K562 (cell line): Measurements from ENCODE around the gene TUBGCP6. TPM values are rescaled to one million over a fixed set of nuclear protein-coding genes. Genes with fewer than 3 reads are reported as not detected.
A peak's percentile ranks its signal among the peaks of the same experiment; 100 is the strongest.

Experiments used
- ATAC-seq: fragments of 200-7000 bp; cut with Tn5 transposase; 3 replicates; pipeline ENCODE4 v1.9.1; 2020; ENCODE audit warnings: moderate library complexity
- BruUV-seq: library from RNA; stranded (reverse); fragments of 400-500 nt; replicated peaks from 2 replicates; lab custom pipeline; 2021; lab: Mats Ljungman, UMichigan
- CTCF ChIA-PET: fragments of 300-600 bp; formaldehyde crosslinking; extraction: SDS; loops from one replicate; lab custom pipeline; 2021; ENCODE audit warnings: low intra/inter-chr PET ratio; lab: Yijun Ruan, JAX
- POLR2A ChIA-PET: fragments of 300-600, 350-650 bp; sonication (Branson Sonifier 250); formaldehyde crosslinking; extraction: SDS; loops from one replicate; lab custom pipeline; 2021; ENCODE audit warnings: antibody characterized with exemption, inconsistent platforms; lab: Yijun Ruan, JAX
- DNase-seq, 4 experiments: peaks; one replicate each; pipeline versions ENCODE4 v3.0.0 to v3.0.0-alpha.2; 2011 to 2018; ENCODE audit warnings: low spot score in 3 of 4, mixed read lengths in 3 of 4; ENCODE audit errors: extremely low read depth in 1 of 4
- FAIRE-seq: peaks from 2 replicates; lab custom pipeline; 2011; peaks lifted over from hg19 to GRCh38; lab: Jason Lieb, UNC
- H2AFZ ChIP-seq: 2 replicates; pipeline ENCODE4 v1.6.0; 2011; ENCODE audit warnings: low read depth, low read length, control low read depth, inconsistent platforms
- H3K27ac ChIP-seq: fragments of 200-600 bp; 3 replicates; pipeline ENCODE4 v1.8.0; 2011; ENCODE audit warnings: low read depth, mild to moderate bottlenecking, control low read depth, inconsistent platforms, low read length, moderate library complexity, mixed read lengths; ENCODE audit errors: extremely low read depth
- H3K27me3 ChIP-seq, 2 experiments: fragments of 300-600 bp in 1 of 2; 2 replicates in 1 of 2; 3 replicates in 1 of 2; pipeline versions ENCODE4 v1.6.0 to v1.8.0; 2011; ENCODE audit warnings: inconsistent platforms in 2 of 2, low read length in 2 of 2, mild to moderate bottlenecking in 1 of 2, mixed read lengths in 1 of 2, moderate library complexity in 1 of 2; ENCODE audit not compliant: control insufficient read depth in 2 of 2, insufficient read depth in 2 of 2
- H3K36me3 ChIP-seq: fragments of 300-600 bp; 3 replicates; pipeline ENCODE4 v1.8.0; 2011; ENCODE audit warnings: mild to moderate bottlenecking, low read length, inconsistent platforms; ENCODE audit not compliant: control insufficient read depth, insufficient read depth
- H3K4me1 ChIP-seq, 2 experiments: fragments of 200-600 bp in 1 of 2; replicated peaks in 1 of 2; 2 replicates in 1 of 2; 3 replicates in 1 of 2; pipeline versions ENCODE4 v1.5.1 to v1.8.0; 2011; ENCODE audit warnings: inconsistent platforms in 2 of 2, low read length in 2 of 2, mild to moderate bottlenecking in 1 of 2, mixed read lengths in 1 of 2, moderate library complexity in 1 of 2; ENCODE audit not compliant: control insufficient read depth in 2 of 2, insufficient read depth in 2 of 2
- H3K4me2 ChIP-seq: 2 replicates; pipeline ENCODE4 v1.6.1; 2011; ENCODE audit warnings: low read length, control low read depth, inconsistent platforms, mixed read lengths; ENCODE audit not compliant: insufficient read depth
- H3K4me3 ChIP-seq: fragments of 200-600 bp; sonication (generic), shearing (Covaris generic); 2 replicates; pipeline ENCODE4 v1.5.1; 2016; ENCODE audit warnings: control low read depth, inconsistent platforms
- H3K79me2 ChIP-seq: fragments of 200-600 bp; 3 replicates; pipeline ENCODE4 v1.8.0; 2011; ENCODE audit warnings: low read length, inconsistent platforms; ENCODE audit not compliant: control insufficient read depth, insufficient read depth
- H3K9ac ChIP-seq, 2 experiments: 2 replicates each; pipeline versions ENCODE4 v1.6.0 to v1.6.1; 2011; ENCODE audit warnings: low read depth in 2 of 2, low read length in 2 of 2, control low read depth in 1 of 2, inconsistent platforms in 1 of 2, mild to moderate bottlenecking in 1 of 2, mixed read lengths in 1 of 2; ENCODE audit not compliant: insufficient read depth in 1 of 2
- H3K9me1 ChIP-seq: one replicate; pipeline ENCODE4 v1.6.0; 2011; ENCODE audit warnings: inconsistent platforms, mild to moderate bottlenecking, low read length, moderate library complexity; ENCODE audit not compliant: control insufficient read depth, insufficient read depth
- H3K9me3 ChIP-seq: replicated peaks from 2 replicates; pipeline ENCODE4 v1.5.1; 2011; ENCODE audit warnings: low read depth, low read length, inconsistent platforms; ENCODE audit not compliant: control insufficient read depth, insufficient read depth
- H4K20me1 ChIP-seq: replicated peaks from 2 replicates; pipeline ENCODE4 v1.6.1; 2011; ENCODE audit warnings: low read length, inconsistent platforms, mixed read lengths; ENCODE audit not compliant: control insufficient read depth, insufficient read depth
- CCNT2 ChIP-seq: IDR thresholded peaks from 2 replicates; pipeline ENCODE4 v1.6.1; 2011; ENCODE audit warnings: borderline replicate concordance, low read depth, mild to moderate bottlenecking, moderate library complexity, mixed read lengths, low read length; ENCODE audit not compliant: insufficient read length; ENCODE audit errors: extremely low read depth
- EWSR1 ChIP-seq: fragments of 450-650 bp; IDR thresholded peaks from 2 replicates; pipeline ENCODE4 v1.6.1; 2018; ENCODE audit warnings: borderline replicate concordance, mild to moderate bottlenecking, low read depth, moderate library complexity; ENCODE audit not compliant: partially characterized antibody
- POLR2G ChIP-seq: fragments of 200-400 bp; formaldehyde crosslinking; IDR thresholded peaks from 2 replicates; pipeline ENCODE4 v1.6.1; 2017; ENCODE audit warnings: low read depth, mild to moderate bottlenecking, antibody characterized with exemption, low read length, moderate library complexity
- RFX7 ChIP-seq: fragments of 250-450 bp; sonication (Bioruptor Pico); IDR thresholded peaks from 2 replicates; pipeline ENCODE4 v1.5.1; 2021; ENCODE audit warnings: mild to moderate bottlenecking
- VEZF1 ChIP-seq: fragments of 200-800 bp; sonication (Bioruptor generic); IDR thresholded peaks from 2 replicates; pipeline ENCODE4 v1.6.1; 2017; ENCODE audit warnings: missing genetic modification characterization, missing compliant biosample characterization
- ZNF57 ChIP-seq: fragments of 450-650 bp; formaldehyde crosslinking; IDR thresholded peaks from 2 replicates; pipeline ENCODE4 v1.4.0; 2020; ENCODE audit warnings: mild to moderate bottlenecking, moderate library complexity
- WGBS: fragments of 100-300 bp; shearing (Covaris generic); methylation state at CpG from one replicate; pipeline ENCODE4 v1.1.6; 2016; ENCODE audit warnings: low coverage, mixed read lengths; ENCODE audit not compliant: insufficient coverage; ENCODE audit errors: missing lambda C conversion rate; 5-methylcytosine and 5-hydroxymethylcytosine counted together
- in situ Hi-C: fragments of 300-500 bp; cut with MboI; formaldehyde crosslinking; loops from 4 replicates; pipeline ENCODE4 v1.15.0; 2018; ENCODE audit warnings: inconsistent platforms, mixed read lengths
- intact Hi-C: fragments of 100-400 bp; cut with micrococcal nuclease; formaldehyde crosslinking; loops from 2 replicates; pipeline ENCODE4 v1.14.2; 2022
- polyA plus RNA-seq, 8 experiments: library from polyadenylated mRNA; depleted of rRNA in 4 of 8; stranded (reverse) in 5 of 8; unstranded in 3 of 8; fragments of >200 nt; fragmentation: Nextera tagmentation in 2 of 8; fragmentation: Illumina TruSeq in 1 of 8; extraction: Ambion mirVana in 2 of 8; extraction: Trizol in 1 of 8; gene quantifications; 2 replicates each; pipeline versions ENCODE4 v1.2.1 to v1.2.3, GENCODE V29; 2011 to 2014; ENCODE audit warnings: inconsistent platforms in 1 of 8, missing spikeins in 1 of 8
- total RNA-seq, 7 experiments: library from RNA; depleted of rRNA in 6 of 7; stranded (reverse); fragments of >200 nt in 6 of 7; fragmentation: Illumina TruSeq in 2 of 7; extraction: Trizol in 2 of 7; gene quantifications; 2 replicates each; pipeline versions ENCODE4 v1.2.1 to v1.2.3, GENCODE V29; 2011 to 2021; ENCODE audit warnings: low replicate concordance in 1 of 7

TUBGCP6 gene
- total and polyA plus RNA-seq, 9 of the 15 experiments (the other 6 are each of a cell fraction or from before 2014, with no cell fraction given), result 0.76 to 33.0 (median 10.1) TPM

DNA sequence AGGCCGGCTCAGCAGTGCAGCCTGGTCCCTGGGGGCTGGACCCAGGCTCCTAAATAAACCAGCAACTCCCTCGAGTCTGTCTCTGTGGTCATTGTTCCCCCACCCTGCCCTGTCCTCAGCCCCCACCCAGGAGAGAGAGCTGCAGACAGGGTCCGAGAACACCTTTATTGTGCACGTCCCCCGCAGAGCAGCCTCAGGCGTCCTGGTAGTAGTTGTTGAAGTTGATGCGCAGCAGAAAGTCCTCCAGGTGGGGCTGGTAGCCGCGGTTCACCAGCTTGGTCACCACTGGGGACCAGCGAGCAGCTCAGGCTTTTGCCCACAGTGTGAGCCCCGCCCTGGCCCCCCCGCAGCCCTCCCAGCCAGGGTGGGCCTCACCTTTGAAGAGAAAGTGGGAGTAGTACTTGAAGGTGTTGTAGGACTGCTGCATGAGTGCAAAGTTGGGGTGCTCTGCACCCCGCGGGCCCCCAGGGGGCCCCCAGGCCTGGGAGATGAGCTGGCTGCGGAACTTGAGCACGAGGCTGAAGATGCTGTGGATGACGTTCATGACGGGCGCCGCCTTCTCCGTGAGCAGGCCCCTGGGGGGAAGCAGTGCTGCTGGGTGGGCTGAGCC lies 27.2 kb downstream of the TUBGCP6 start:
- H2AFZ ChIP-seq, result no peak overlapping the region
- DNase-seq, result no peak
- H3K4me1 ChIP-seq, result peaks cover 0 to 30% of the 10 kb centered on the region in 2 experiments; a peak in 3 of 5 replicates
- 85% methylated on average over 5 of the region's 21 CpGs for WGBS
- H3K9me1 ChIP-seq, result no peaks in the 10 kb centered on the region
- ChIA-PET POLR2A (interaction anchor here (0.6 to 1.1 kb wide), 3 partner anchors 10 to 55 kb away, joined by 3 to 4 read pairs (median 3); no protein-coding TSS in a partner anchor), CTCF (no interaction called here)
- in situ Hi-C loops, result no loop called here
- no peaks in the 10 kb centered on the region for H4K20me1 ChIP-seq
- intact Hi-C loops, result no loop called here
- no peak for ATAC-seq
- H3K79me2 ChIP-seq, result peaks cover 13% of the 10 kb centered on the region; the same call in 2 of the 3 replicates
- H3K4me2 ChIP-seq, result no peak overlapping the region
- FAIRE-seq, result no peak
- H3K27me3 ChIP-seq, result no peaks in the 10 kb centered on the region
- BruUV-seq, result no TSS peak
- TF ChIP-seq ZNF57 (no peak), RFX7 (no peak), EWSR1 (no peak), POLR2G (peak; percentile 29; the same call in 1 of the 2 replicates), VEZF1 (no peak), CCNT2 (peak; percentile 15)
- no peak overlapping the region for H3K4me3 ChIP-seq
- no peak overlapping the region for H3K9ac ChIP-seq
- H3K9me3 ChIP-seq, result 0 out of 2 replicates have a peak, but pooled peaks cover 1% of the 10 kb centered on the region
- H3K27ac ChIP-seq, result no peak overlapping the region
- peaks cover 89% of the 10 kb centered on the region; the same call in 2 of the 3 replicates for H3K36me3 ChIP-seq
